Measurements from ENCODE around the gene LAMP5.

Gene LAMP5

GRCh38 chr20:9490161-9490560 is 24.2 kb upstream of the LAMP5 start:
- no peak for DNase-seq (ENCODE audit: low read depth)
- TF ChIP-seq, protein P1, sequence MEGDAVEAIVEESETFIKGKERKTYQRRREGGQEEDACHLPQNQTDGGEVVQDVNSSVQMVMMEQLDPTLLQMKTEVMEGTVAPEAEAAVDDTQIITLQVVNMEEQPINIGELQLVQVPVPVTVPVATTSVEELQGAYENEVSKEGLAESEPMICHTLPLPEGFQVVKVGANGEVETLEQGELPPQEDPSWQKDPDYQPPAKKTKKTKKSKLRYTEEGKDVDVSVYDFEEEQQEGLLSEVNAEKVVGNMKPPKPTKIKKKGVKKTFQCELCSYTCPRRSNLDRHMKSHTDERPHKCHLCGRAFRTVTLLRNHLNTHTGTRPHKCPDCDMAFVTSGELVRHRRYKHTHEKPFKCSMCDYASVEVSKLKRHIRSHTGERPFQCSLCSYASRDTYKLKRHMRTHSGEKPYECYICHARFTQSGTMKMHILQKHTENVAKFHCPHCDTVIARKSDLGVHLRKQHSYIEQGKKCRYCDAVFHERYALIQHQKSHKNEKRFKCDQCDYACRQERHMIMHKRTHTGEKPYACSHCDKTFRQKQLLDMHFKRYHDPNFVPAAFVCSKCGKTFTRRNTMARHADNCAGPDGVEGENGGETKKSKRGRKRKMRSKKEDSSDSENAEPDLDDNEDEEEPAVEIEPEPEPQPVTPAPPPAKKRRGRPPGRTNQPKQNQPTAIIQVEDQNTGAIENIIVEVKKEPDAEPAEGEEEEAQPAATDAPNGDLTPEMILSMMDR (conservative IDR thresholded peaks at IDR 0.05; ENCODE audit: low read depth, low read length): no peak
- H3K4me3 ChIP-seq (ENCODE audit: low read depth, low read length): no peak overlapping the region

- H3K4me3 ChIP-seq (ENCODE audit: low read depth, low read length): no peak overlapping the region
- TF ChIP-seq, protein P1 (conservative IDR thresholded peaks at IDR 0.05; ENCODE audit: low read depth, low read length): no peak
- no peak for DNase-seq (ENCODE audit: low read depth)
Observed at GRCh38 chr20:9490631-9491030, 23.8 kb upstream of the LAMP5 start.

- H3K4me3 ChIP-seq (ENCODE audit: low read depth, low read length): no peak overlapping the region
- DNase-seq (ENCODE audit: low read depth): no peak
- TF ChIP-seq, protein P1 (conservative IDR thresholded peaks at IDR 0.05; ENCODE audit: low read depth, low read length): no peak
Observed at GRCh38 chr20:9491324-9491723, 23.1 kb upstream of the LAMP5 start.

DNA sequence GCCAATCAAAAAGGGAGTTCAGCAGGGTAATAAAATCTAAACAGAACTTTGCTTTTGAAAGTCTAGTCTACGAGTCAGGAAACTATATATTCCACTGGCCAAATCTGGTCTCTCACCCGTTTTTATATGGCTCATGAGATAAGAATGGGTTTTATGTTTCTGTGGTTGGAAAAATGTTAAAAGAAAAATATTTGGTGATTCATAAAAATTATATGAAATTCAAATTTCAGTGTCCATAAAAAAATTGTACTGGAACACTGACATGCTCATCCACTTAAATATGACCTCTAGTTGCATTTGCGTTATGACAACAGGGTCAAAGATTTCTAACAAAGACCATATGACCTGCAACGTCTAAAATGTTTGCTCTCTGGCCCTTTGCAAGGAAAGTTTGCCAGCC is 22.3 kb upstream of the LAMP5 start:
- DNase-seq (ENCODE audit: low read depth): no peak
- no peak overlapping the region for H3K4me3 ChIP-seq (ENCODE audit: low read depth, low read length)
- TF ChIP-seq, protein P1 (conservative IDR thresholded peaks at IDR 0.05; ENCODE audit: low read depth, low read length): no peak

DNA sequence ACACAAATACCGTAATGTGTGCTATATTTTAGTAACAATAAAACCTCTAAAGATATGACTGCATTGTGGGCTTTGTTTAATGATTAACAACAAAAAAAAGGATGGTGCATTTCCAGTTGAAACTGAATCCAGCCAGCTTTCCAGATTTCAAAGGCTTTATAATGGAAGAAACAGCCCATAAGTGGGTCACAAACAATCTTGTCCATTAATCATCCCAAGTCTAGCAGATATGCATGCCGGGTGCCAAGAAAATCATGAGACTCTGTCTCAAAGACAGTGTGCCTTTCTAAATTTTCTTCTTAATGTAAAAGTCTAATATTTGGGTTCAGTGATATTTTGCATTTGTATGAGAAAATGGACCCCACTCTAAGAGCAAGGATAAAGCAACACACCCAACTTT is 20.6 kb upstream of the LAMP5 start:
- no peak overlapping the region for H3K4me3 ChIP-seq (ENCODE audit: low read depth, low read length)
- TF ChIP-seq, protein P1 (conservative IDR thresholded peaks at IDR 0.05; ENCODE audit: low read depth, low read length): no peak
- no peak for DNase-seq (ENCODE audit: low read depth)

GRCh38 chr20:9495701-9496100 is 18.7 kb upstream of the LAMP5 start:
- TF ChIP-seq, protein P1 (conservative IDR thresholded peaks at IDR 0.05; ENCODE audit: low read depth, low read length): no peak

DNA sequence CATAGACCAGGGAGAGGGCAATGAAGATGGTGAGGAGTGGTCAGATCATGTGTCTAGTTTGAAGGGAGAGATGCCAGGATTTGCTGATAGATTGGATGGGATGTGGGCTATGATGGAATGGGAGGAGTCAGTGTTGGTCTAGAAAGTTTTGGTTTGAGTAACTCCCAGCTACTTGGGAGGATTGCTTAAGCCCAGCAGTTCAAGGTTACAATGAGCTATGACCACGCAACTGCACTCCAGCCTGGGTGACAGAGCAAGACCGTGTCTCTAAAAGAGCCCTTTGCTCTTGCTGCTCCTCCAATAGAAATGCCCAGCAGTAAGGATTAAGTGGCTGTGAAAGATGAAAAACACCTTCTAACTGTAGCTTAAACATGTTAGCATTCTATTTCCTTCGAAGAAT is 18.2 kb upstream of the LAMP5 start:
- no peak for DNase-seq (ENCODE audit: low read depth)
- H3K4me3 ChIP-seq (ENCODE audit: low read depth, low read length): no peak overlapping the region
- TF ChIP-seq, protein P1 (conservative IDR thresholded peaks at IDR 0.05; ENCODE audit: low read depth, low read length): no peak

More at GRCh38 chr20:9495701-9496100, 18.7 kb upstream of the LAMP5 start:
- no peak overlapping the region for H3K4me3 ChIP-seq (ENCODE audit: low read depth, low read length)
- DNase-seq (ENCODE audit: low read depth): no peak
